ENCODE measurements around the gene RNU1-3.
"Not testable (repeated sequence)": the region's sequence is repeated elsewhere in the genome, so short reads cannot be mapped to it uniquely, and the experiment has no call there.

The RNU1-3 gene

GRCh38 chr1:16693449-16694307 lies 26.9 kb upstream of the RNU1-3 start:
- DNase-seq: not testable (repeated sequence)

- not testable (repeated sequence) for DNase-seq
Measured at GRCh38 chr1:16692717-16693448, 26.1 kb upstream of the RNU1-3 start.

GRCh38 chr1:16692283-16692682 lies 25.5 kb upstream of the RNU1-3 start:
- not testable (repeated sequence) for DNase-seq

- not testable (repeated sequence) for DNase-seq
Measured at GRCh38 chr1:16690971-16691682, 24.4 kb upstream of the RNU1-3 start.

GRCh38 chr1:16687132-16687800 lies 20.5 kb upstream of the RNU1-3 start:
- not testable (repeated sequence) for DNase-seq

GRCh38 chr1:16685445-16686371 lies 19.0 kb upstream of the RNU1-3 start:
- not testable (repeated sequence) for DNase-seq

GRCh38 chr1:16684738-16685337 lies 18.1 kb upstream of the RNU1-3 start:
- DNase-seq: not testable (repeated sequence)

GRCh38 chr1:16684152-16684551 lies 17.4 kb upstream of the RNU1-3 start:
- DNase-seq: not testable (repeated sequence)

- DNase-seq: not testable (repeated sequence)
Measured at GRCh38 chr1:16682803-16683202, 16.1 kb upstream of the RNU1-3 start.

GRCh38 chr1:16680366-16680765 lies 13.6 kb upstream of the RNU1-3 start:
- DNase-seq: not testable (repeated sequence)

GRCh38 chr1:16677552-16678431 lies 11.0 kb upstream of the RNU1-3 start:
- DNase-seq: no peak

- not testable (repeated sequence) for DNase-seq
Measured at GRCh38 chr1:16676661-16677523, 10.1 kb upstream of the RNU1-3 start.

- not testable (repeated sequence) for DNase-seq
Measured at GRCh38 chr1:16675118-16675510, 8.4 kb upstream of the RNU1-3 start.

- not testable (repeated sequence) for DNase-seq
Measured at GRCh38 chr1:16673976-16674375, 7.2 kb upstream of the RNU1-3 start.

- DNase-seq: not testable (repeated sequence)
Measured at GRCh38 chr1:16665836-16666235, 912 bp downstream of the RNU1-3 start.

GRCh38 chr1:16658234-16658633 lies 8.5 kb downstream of the RNU1-3 start:
- not testable (repeated sequence) for DNase-seq

GRCh38 chr1:16656981-16657683 lies 9.6 kb downstream of the RNU1-3 start:
- not testable (repeated sequence) for DNase-seq

GRCh38 chr1:16656574-16656973 lies 10.2 kb downstream of the RNU1-3 start:
- DNase-seq: not testable (repeated sequence)

All from effector CD8-positive, alpha-beta T cell (primary cell).